Activated T-cell treated with anti-CD3 and anti-CD28 coated beads for 48 hours (primary cell): Measurements from ENCODE around the gene IL1F10.
A peak's percentile ranks its signal among the peaks of the same experiment; 100 is the strongest.

Source experiments
- DNase-seq: peaks from one replicate; pipeline ENCODE4 v3.0.0-alpha.2; 2020; ENCODE audit warnings: low read depth

The IL1F10 gene

DNA sequence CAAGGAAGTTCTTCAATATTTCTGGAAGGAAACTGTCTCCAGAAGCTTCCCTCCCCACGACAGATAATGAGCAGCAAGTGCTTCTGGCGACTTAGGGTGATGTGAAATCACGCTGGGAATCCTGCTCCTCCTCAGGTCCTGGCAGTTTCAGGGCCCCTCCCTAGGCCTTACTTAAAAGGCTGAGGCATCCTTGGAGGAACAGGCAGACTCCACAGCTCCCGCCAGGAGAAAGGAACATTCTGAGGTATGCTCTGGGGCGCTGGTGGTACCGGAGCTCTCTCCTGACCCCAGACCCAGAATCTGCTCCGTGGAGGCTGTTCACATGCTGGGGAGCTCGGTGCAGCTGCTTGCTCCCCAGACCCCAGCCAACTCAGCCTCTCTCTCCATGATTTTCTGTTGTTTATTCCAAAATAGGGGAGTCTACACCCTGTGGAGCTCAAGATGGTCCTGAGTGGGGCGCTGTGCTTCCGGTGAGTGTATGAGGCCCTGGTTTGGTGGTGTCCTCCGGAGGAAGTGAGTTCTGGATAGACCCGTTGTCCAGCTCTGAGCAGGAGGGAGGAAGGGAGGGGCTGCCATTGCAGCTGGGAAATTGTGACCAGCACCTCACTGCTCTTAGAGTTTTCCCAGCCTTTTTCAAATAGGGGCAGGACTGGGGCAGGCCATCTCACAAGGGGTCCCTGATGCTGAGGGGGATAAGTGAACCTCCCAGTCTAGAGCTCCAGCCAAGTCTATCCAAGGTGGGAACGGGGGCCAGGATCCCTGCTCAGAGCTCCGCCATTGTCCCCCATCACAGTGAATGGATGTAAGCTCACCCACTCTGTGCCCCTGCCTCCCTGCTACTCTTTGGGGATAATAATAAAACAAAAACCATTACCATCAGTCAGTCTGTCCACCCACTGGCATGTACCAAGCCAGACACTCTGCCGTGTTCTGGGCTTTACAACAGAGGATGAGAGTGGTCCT lies 8.5 kb upstream of the IL1F10 start, which contains the start of gene IL36RN:
Gene IL36RN (plus strand): TSS at position 201 of the 963 bp plus-strand sequence. CDS start 241 bp downstream, at position 442.
- DNase-seq, result no peak

DNA sequence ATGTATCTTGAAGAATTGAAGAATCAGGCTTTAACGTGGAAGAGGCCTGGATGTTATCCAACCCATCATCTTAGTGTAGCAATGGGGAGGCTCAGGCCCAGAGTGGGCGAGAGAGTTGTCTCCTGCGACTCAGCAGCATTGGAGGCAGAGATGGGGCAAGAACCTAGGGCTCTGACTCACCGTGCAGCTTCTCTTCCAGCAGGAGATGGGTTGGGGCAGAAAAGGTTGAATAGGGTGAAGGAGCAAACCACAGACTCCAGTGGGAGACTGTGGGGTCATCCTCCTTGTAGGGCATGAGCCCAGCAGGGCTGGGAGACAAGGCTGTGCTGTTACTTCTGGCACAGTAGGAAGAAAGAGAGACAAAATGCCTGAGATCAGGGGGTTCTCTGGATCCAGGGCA lies 7.4 kb upstream of the IL1F10 start:
- DNase-seq, result no peak

DNA sequence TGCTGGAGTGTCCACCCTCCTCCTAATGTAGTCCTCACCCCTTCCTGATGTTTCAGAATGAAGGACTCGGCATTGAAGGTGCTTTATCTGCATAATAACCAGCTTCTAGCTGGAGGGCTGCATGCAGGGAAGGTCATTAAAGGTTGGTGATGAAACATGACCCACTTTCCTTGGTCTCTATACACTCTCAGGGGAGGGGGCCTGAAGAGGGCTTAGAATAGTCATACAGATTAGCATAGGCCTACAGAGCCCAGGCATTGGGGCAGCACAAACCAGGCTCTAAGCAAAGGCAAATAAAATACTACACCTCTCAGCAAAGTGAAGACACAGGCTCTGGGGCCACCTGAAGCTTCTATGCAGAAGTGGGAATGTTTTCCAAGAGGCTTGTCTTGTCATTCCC lies 7.0 kb upstream of the IL1F10 start:
- no peak for DNase-seq

DNA sequence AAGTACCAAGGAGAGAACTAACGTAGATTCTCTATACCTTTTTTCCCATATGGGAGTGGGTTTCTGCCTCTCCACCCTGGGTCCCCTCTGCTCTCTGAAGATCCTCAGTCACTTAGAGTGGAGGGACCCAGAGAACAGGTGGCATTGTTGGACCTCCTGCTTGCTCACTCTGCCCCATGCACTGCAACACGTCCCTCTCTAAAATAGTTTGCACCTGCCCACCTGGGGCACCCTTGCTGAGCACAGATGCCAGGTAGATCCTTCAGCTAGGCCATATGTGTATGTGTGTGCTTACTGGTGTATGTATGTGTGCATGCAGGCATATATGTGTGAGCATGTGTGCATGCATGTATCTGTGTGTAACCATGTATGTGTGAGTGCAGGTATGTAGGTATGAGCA lies 6.5 kb upstream of the IL1F10 start:
- DNase-seq, result no peak

DNA sequence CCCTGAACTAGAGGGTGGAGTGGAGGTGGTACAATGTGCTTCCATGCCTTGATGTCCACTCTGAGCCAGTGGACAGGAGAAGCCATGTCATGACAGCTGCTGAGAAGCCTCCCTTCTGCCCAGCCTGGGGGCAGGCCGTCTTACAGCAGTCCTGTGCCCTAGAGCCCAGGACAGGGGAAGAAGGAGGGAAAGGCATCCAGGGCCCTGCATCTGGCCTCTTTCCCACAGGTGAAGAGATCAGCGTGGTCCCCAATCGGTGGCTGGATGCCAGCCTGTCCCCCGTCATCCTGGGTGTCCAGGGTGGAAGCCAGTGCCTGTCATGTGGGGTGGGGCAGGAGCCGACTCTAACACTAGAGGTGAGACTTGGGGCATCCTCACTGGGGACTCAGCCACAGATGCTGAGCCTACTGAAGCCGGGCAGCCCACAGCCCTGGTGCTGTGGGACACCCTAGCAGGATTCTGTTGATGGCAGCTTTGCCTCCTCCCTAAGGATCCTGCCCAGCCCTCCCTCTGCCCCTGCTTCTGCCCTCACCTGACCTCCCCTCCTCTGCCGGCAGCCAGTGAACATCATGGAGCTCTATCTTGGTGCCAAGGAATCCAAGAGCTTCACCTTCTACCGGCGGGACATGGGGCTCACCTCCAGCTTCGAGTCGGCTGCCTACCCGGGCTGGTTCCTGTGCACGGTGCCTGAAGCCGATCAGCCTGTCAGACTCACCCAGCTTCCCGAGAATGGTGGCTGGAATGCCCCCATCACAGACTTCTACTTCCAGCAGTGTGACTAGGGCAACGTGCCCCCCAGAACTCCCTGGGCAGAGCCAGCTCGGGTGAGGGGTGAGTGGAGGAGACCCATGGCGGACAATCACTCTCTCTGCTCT lies 5.6 kb upstream of the IL1F10 start:
- DNase-seq, result no peak

DNA sequence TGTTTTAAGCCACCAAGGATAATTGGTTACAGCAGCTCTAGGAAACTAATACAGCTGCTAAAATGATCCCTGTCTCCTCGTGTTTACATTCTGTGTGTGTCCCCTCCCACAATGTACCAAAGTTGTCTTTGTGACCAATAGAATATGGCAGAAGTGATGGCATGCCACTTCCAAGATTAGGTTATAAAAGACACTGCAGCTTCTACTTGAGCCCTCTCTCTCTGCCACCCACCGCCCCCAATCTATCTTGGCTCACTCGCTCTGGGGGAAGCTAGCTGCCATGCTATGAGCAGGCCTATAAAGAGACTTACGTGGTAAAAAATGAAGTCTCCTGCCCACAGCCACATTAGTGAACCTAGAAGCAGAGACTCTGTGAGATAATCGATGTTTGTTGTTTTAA lies 3.5 kb upstream of the IL1F10 start:
- no peak for DNase-seq

DNA sequence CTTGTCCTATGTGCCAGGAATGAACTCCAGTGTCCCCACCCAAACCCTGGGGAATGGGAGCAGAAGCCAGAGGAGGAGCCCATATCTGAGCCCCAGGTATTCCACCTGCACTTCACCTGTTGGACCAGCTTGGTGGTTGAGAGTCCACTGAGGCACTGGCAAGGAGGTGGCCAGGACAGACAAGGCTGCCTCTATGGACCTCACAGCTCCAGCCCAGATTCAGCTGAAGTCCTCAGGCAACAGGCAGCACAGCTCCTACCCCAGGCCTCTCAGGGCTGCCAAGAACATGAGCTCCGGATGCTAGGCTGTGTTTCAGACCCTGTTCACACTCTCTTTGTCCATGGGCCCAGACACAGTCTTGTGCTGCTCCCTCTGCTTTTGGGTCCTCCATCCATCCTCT lies 2.9 kb upstream of the IL1F10 start:
- no peak for DNase-seq

DNA sequence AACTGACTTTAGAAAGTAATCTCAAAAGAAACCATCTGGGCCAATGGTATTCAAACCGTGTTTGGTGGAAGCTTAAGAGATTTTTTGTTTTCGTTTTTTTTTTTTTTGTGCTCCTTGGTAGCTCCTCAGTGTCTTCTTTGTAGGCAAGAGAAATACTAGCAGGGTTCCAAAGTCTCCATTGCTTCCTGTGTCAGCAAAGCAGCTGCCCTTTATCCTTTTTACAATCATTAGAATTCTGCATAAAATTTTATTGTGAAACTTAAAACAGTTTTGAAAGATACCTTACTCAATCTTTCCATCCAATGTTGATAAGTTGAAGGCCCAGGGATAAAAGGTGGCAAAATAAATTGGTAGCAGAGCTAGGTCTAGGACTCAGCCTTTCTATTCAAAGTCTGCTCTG lies 479 bp downstream of the IL1F10 start:
- DNase-seq, result no peak

DNA sequence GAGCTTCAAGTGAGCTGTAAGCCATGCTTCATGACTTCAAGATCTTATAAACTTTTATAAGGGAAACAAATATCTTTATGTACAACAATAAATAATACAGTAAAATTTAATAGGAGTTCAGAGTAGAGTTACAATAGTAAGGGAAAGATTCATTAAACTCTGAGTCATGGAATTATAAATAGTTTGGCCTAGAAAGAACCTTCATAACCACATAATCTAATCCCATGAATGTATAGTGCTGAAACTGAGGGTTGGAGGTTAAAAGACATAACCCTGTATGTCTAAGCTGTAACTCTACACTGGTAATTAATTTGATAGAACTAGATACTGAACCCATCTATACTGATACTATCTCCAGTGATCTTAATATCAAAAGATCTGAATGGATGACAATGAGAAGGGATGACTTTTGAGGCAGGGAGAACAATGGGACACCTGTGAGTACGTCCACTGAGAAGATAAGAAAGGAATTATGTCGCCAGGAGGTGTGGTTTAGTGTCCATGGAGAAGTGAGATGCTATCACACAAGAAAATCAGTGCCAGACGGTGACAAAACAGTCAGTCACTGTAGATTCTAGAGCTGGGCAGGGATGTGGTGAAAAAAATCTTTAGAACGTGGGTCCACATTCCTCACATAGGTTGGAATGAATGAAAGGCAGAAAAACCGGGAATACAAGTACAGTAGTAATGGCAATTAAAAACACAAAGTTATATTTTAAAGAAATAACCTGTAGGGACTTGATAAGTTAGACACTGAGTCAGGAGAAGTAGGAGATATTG lies 1.1 kb downstream of the IL1F10 start:
- DNase-seq, result no peak

DNA sequence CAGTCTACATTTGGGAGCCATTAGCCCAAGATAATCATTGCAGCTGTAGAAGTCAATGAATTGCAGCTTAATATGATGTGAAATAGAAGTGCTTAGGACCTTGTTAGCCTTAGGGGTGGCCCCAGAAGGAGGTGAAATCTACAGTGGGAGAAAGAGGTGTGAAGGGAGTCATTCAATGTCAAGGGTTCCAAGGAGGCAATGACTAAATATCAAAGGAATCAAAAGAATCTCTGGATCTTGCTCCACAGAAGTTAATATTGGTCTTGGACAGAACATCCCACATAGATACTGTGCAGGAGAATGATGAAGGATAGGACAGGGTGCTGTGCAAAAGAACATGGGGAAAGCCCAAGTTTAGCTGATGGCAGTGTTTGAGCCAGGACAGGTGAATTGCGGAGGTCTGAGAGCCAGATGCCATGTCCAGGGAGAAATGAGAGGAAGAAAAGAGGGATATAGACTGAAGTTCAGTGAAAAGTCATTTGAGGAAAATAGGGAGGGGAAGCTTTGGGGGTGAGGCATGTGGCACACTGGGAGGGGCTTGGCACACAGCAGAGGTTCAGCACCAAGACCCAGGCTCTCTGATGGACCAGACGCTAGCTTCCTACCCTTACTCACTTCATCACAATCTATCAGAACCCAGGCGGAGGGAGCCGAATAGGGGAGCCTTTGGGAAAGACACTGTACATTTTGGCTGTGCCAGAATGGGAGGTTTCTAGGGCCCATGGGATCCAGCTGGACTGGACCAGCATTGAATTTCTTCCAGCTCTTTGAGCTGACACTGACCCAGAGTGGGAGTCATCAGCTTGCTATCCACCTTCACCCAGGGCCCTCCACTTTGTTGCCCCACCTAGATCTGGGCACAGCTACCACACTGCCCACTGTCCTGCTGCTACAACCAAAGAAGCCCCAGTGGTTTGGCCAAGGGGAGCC lies 2.2 kb downstream of the IL1F10 start:
- no peak for DNase-seq

DNA sequence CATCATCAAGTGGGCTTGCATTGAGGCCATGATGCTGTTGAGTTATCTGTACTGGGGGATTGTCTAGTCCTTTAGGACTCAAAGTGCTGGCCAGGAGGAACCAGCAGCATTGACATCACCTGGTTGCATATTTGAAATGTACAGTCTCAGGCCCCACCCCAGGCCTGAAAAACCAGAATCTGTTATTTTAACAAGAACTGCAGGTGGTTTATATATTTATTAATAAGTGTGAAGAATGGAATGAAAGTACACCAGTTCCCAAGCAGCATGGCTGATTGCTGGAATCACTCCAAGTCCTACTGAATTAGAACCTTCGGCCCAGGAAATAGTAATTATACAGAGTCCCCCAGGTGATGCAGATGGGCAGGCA lies 2.8 kb downstream of the IL1F10 start:
- DNase-seq, result no peak

DNA sequence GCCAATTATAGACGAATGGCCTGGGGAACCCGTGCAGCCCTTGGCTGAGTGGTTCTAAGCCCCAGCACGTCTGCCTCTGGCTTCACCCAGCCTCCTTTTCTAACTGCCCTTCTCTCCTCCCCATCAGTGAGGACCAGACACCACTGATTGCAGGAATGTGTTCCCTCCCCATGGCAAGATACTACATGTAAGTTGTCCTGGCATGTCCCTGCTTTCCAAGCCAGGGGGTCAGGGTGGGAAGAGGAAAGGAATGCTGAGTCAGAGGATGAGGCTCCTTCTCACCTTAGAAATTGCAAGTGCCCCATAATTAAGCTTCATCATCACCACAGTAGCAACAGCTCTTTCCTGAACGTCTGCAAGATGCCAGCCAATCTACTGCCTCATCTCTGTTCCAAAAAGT lies 4.8 kb downstream of the IL1F10 start:
- DNase-seq, result no peak

DNA sequence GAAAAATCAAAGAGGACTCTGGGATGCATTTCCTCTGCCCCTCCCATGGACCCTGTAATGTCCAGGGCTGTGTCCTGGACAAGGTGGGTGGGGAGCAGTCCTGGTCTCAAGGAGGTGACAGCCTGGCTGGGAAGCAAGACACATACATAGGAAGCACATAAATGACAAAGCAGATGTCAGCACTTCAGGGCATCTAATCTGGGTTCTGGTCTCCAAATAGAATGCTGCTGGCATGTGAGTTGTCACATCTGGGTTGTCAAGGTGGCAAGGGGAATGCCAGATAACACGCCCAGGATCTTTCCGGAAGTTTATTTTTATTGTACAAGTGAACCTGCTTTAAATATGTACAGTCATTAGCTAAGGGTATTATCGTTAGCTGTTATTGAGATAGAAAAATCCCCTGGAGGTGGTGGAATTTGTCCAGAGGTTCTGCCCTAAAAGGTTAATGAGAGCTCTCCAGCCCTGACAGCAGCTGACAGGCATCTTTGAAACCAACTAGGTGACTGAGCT lies 5.6 kb downstream of the IL1F10 start:
- no peak for DNase-seq

DNA sequence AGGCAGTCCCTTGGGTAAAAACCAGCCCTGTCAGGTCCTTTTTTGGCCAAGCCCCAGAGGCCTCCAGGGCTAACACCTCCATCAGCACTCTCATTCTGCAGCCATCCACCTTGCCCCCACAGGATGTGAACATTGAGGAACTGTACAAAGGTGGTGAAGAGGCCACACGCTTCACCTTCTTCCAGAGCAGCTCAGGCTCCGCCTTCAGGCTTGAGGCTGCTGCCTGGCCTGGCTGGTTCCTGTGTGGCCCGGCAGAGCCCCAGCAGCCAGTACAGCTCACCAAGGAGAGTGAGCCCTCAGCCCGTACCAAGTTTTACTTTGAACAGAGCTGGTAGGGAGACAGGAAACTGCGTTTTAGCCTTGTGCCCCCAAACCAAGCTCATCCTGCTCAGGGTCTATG lies 7.3 kb downstream of the IL1F10 start:
- no peak for DNase-seq

DNA sequence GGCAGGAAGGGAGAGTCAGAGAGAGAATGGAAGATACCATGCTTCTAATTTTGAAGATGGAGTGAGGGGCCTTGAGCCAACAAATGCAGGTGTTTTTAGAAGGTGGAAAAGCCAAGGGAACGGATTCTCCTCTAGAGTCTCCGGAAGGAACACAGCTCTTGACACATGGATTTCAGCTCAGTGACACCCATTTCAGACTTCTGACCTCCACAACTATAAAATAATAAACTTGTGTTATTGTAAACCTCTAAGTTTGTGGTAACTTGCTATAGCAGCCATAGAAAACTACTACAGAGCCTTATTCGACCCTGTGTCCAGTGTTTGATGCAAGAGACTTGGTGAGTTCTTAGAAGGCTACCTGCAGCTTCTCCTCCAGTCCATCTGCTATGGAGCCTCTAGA lies 7.8 kb downstream of the IL1F10 start:
- DNase-seq, result no peak

DNA sequence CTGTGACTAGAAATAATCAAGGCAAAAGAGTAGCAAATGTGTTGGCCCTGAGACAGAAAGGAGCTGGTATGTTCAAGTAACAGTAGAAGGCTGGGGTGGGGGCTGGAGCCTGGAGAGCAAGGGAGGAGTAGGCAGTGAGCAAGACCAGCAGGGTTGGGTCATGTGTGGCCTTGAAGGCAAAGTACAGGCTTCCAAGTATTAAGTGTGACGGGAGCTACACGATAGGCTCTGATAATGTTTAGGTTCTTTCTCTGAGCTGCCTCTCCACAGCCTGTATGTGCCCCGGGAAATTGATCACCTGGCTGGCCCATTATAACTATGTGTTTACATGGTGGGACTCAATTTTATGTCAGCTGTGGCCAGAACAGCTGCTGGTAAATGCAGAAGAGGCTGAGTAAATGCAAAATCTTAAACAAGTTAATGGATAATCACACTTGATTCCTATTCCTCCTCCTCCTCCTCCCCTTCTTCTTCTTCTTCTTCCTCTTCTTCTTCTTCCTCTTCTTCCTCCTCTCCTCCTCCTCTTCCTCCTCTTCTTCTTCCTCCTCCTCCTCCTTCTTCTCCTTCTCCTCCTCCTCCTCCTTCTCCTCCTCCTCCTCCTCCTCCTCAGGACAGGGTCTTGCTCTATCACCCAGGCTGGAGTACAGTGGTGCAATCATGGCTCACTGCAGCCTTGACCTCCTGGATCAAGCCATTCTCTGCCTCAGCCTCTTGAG lies 9.3 kb downstream of the IL1F10 start:
- no peak for DNase-seq

DNA sequence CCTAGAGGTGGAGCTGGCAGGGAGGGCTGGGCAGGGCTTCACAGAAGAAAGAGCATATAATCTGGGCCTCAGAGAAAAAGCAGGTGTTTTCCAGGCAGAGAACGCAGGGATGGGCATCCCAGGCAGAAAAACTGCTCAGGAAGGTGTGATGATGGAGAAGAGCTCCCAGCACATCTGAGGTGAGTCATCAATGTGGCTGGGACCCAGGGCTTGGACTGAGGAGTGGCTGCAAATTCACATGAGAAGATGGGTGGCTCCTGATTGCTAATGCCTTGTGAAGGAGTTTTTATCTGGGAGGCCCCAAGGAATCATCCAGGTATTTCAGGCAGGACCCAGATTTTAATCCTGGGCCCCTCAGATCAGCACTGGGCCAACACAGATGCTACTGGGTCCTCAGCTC lies 10.2 kb downstream of the IL1F10 start:
- no peak for DNase-seq

DNA sequence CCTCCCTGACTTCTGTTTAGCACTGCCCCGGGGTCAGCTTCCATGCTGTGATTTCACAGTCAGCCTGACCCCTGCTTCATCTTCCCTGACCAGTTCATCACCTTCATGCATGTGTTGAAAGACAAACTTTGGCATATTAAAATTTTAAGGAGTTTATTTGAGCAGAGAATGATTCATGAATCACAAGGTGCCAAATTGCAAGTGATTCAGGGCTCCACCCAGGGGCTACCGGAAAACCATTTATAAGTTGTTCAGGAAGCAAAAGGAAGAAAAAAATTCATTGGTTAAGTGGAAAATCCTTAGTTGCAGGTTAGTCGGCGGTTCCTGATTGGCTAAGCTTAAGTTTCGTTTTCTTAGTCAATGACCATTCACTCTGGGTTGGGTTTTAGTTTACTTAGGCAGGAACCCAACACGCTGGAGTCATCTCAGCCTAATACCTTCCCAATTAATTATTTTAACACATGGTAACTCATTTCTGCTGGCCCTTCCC lies 10.6 kb downstream of the IL1F10 start:
- no peak for DNase-seq

DNA sequence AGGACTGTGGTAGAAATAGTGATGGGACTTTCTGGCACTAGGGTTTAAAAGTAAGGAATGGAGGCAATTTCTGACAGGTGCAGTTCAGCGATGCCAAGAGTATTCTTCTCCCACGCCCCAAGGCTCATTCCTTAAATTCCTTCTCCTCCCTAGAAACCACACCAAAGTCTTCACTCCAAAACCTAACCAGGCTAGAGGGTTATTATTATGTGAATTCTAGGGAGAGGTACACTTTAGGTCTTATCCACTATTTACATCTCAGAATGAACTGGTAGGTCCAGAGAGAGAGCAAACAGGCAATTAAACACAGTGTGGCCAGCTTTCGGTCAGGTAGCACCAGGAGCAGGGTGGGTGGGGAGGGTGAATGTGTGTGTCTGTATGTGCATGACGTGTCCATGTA lies 11.4 kb downstream of the IL1F10 start:
- no peak for DNase-seq

DNA sequence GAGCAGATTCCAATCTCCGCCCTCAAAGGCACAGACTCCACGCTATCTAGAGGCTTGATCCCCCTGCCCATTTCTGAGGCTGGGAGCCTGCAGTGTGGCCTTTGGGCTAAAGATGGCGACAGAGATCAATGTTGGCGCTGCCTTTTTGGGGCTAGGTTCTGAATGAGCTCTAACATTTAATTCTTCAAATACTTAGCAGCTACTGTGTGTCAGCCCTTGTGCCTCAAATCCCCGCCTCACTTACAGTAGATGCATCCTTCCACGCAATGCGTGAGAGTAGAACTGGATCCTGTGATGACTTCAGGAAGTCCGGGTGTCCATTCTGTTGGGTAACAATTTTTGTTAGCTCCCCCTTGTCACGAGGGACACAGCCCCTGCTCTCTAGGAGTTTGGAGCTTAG lies 12.4 kb downstream of the IL1F10 start:
- peak; percentile 52 for DNase-seq
